ENCODE measurements around the gene KIAA0319L.

GRCh38 chr1:35572296-35572695 is 15.1 kb upstream of the KIAA0319L start:
- no peak for TF ChIP-seq CTCF (IDR thresholded peaks at IDR 0.05)
- TF ChIP-seq POLR2AphosphoS5 (IDR thresholded peaks at IDR 0.05): no peak
- no peak for TF ChIP-seq POLR2A (IDR thresholded peaks at IDR 0.05)

Measured in stomach (tissue), 4 donors.